Thyroid gland (tissue), 4 donors: ENCODE measurements around the gene MBIP. TPM values are rescaled to one million over a fixed set of nuclear protein-coding genes. Genes with fewer than 3 reads are reported as not detected.
"Not testable (repeated sequence)": the region's sequence is repeated elsewhere in the genome, so short reads cannot be mapped to it uniquely, and the experiment has no call there.

Source experiments
- DNase-seq, 2 donors: peaks; one replicate each; pipeline ENCODE4 v3.0.0-alpha.2; 2019
- H3K27ac ChIP-seq, 3 donors: fragments of 200-600 bp; sonication (generic); 1 replicate in 2 of 3; 2 replicates in 1 of 3; pipeline ENCODE4 v1.5.1; 2016 to 2019; ENCODE audit warnings: mild to moderate bottlenecking in 1 of 3, moderate library complexity in 1 of 3
- H3K27me3 ChIP-seq: fragments of 200-600 bp; sonication (generic); one replicate; pipeline ENCODE4 v1.5.1; 2019
- H3K36me3 ChIP-seq, 2 donors: fragments of 200-600 bp; sonication (generic); one replicate each; pipeline ENCODE4 v1.5.1; 2016 to 2019
- H3K4me1 ChIP-seq, 2 donors: fragments of 200-600 bp; sonication (generic); one replicate each; pipeline ENCODE4 v1.5.1; 2017 to 2019
- H3K4me3 ChIP-seq, 3 donors: fragments of 200-600 bp; sonication (generic); replicated peaks in 1 of 3; 1 replicate in 2 of 3; 2 replicates in 1 of 3; pipeline ENCODE4 v1.5.1; 2016; ENCODE audit warnings: mild to moderate bottlenecking in 1 of 3
- H3K9me3 ChIP-seq: fragments of 200-600 bp; sonication (generic); one replicate; pipeline ENCODE4 v1.5.1; 2017
- CTCF ChIP-seq, 6 experiments: fragments of 200-600 bp in 3 of 6; fragments of 450-650 bp in 3 of 6; sonication (generic) in 3 of 6; IDR thresholded peaks; one replicate each; pipeline ENCODE4 v1.5.1; 2016 to 2019; ENCODE audit warnings: antibody characterized with exemption in 6 of 6, mild to moderate bottlenecking in 2 of 6, inconsistent platforms in 1 of 6, moderate library complexity in 1 of 6
- POLR2A ChIP-seq, 2 donors: fragments of 450-650 bp; IDR thresholded peaks; one replicate each; pipeline ENCODE4 v1.6.1; 2017; ENCODE audit warnings: antibody characterized with exemption in 2 of 2, mild to moderate bottlenecking in 2 of 2, moderate library complexity in 1 of 2
- WGBS, 2 donors: methylation state at CpG; one replicate each; pipeline ENCODE4 v1.1.5; 2017; 5-methylcytosine and 5-hydroxymethylcytosine counted together
- intact Hi-C: fragments of 100-400 bp; cut with DNase I; formaldehyde crosslinking; loops from one replicate; pipeline ENCODE4 v1.15.1; 2023
- total RNA-seq, 4 donors: library from RNA; depleted of rRNA; stranded (reverse); fragments of >200 nt; gene quantifications; one replicate each; pipeline ENCODE4 v1.2.3, GENCODE V29; 2016

MBIP gene
- total RNA-seq, 4 donors from 2014 or later: 80.5 to 163 (median 87.3) TPM

- no peaks in the 10 kb centered on the region for H3K27me3 ChIP-seq
- no peaks in the 10 kb centered on the region for H3K36me3 ChIP-seq
- H3K9me3 ChIP-seq: no peaks in the 10 kb centered on the region
- peaks cover 6 to 19% of the 10 kb centered on the region in 2 donors for H3K4me1 ChIP-seq
- intact Hi-C loops: no loop called here
- WGBS, 2 donors: 90 to 93% methylated on average over 2 of the region's 2 CpGs
- H3K27ac ChIP-seq: no peak overlapping the region
- TF ChIP-seq CTCF (IDR thresholded peaks at IDR 0.05) (no peak), POLR2A (IDR thresholded peaks at IDR 0.05) (no peak)
- no peak for DNase-seq
- no peak overlapping the region for H3K4me3 ChIP-seq
These were observed 40.9 kb upstream of the MBIP start for GRCh38 chr14:36361210-36361853.

GRCh38 chr14:36356862-36357261, 36.4 kb upstream of the MBIP start:
- WGBS, 2 donors: 86 to 95% methylated on average over 1 of the region's 1 CpG
- Histone ChIP-seq H3K4me3 (no peak overlapping the region), H3K9me3 (no peaks in the 10 kb centered on the region), H3K27me3 (no peaks in the 10 kb centered on the region), H3K27ac (no peak overlapping the region), H3K36me3 (no peaks in the 10 kb centered on the region), H3K4me1 (no peaks in the 10 kb centered on the region)
- intact Hi-C loops: no loop called here
- no peak for TF ChIP-seq POLR2A (IDR thresholded peaks at IDR 0.05)
- no peak for TF ChIP-seq CTCF (IDR thresholded peaks at IDR 0.05)
- no peak for DNase-seq

GRCh38 chr14:36346052-36346451, 25.6 kb upstream of the MBIP start:
- WGBS, 2 donors: 45 to 88% methylated on average over 2 of the region's 2 CpGs

GRCh38 chr14:36344211-36344610, 23.8 kb upstream of the MBIP start:
- intact Hi-C loops: no loop called here
- no peaks in the 10 kb centered on the region for H3K9me3 ChIP-seq
- peaks cover 5% of the 10 kb centered on the region for H3K27me3 ChIP-seq
- H3K4me1 ChIP-seq: no peaks in the 10 kb centered on the region
- DNase-seq: no peak
- no peak for TF ChIP-seq CTCF (IDR thresholded peaks at IDR 0.05)
- H3K27ac ChIP-seq: no peak overlapping the region
- no peaks in the 10 kb centered on the region for H3K36me3 ChIP-seq
- 23 to 65% methylated on average over 2 of the region's 2 CpGs for WGBS, 2 donors
- no peak overlapping the region for H3K4me3 ChIP-seq

More at GRCh38 chr14:36346052-36346451, 25.6 kb upstream of the MBIP start:
- H3K4me3 ChIP-seq: no peak overlapping the region
- intact Hi-C loops: no loop called here
- TF ChIP-seq POLR2A (IDR thresholded peaks at IDR 0.05) (no peak), CTCF (IDR thresholded peaks at IDR 0.05) (no peak)
- H3K9me3 ChIP-seq: no peaks in the 10 kb centered on the region
- DNase-seq: no peak
- no peaks in the 10 kb centered on the region for H3K4me1 ChIP-seq
- H3K27me3 ChIP-seq: peaks cover 5% of the 10 kb centered on the region
- H3K27ac ChIP-seq: no peak overlapping the region
- no peaks in the 10 kb centered on the region for H3K36me3 ChIP-seq

GRCh38 chr14:36341811-36342210, 21.4 kb upstream of the MBIP start:
- intact Hi-C loops, H3K27me3 ChIP-seq, H3K4me1 ChIP-seq, H3K9me3 ChIP-seq, H3K27ac ChIP-seq, H3K4me3 ChIP-seq, H3K36me3 ChIP-seq, DNase-seq: not testable (repeated sequence)
- WGBS, 2 donors: 78 to 90% methylated on average over 4 to 5 of the region's 5 CpGs
